Stimulated activated CD8-positive, alpha-beta memory T cell treated with anti-CD3 and anti-CD28 coated beads, Interleukin-12 subunit alpha, Interleukin-12 subunit beta, amount 100 ng/mL, for 4 hours (primary cell): Measurements from ENCODE around the gene PHF14.
"Not testable (repeated sequence)": the region's sequence is repeated elsewhere in the genome, so short reads cannot be mapped to it uniquely, and the experiment has no call there.

ENCODE experiments used
- DNase-seq: peaks from one replicate; pipeline ENCODE4 v3.0.0-alpha.2; 2020; ENCODE audit warnings: low read depth

The PHF14 gene

GRCh38 chr7:10977113-10977512 lies 3.4 kb downstream of the PHF14 start:
- no peak for DNase-seq

GRCh38 chr7:10981317-10981716 lies 7.6 kb downstream of the PHF14 start:
- DNase-seq, result no peak

GRCh38 chr7:10990748-10991147 lies 17.1 kb downstream of the PHF14 start:
- DNase-seq, result not testable (repeated sequence)

- not testable (repeated sequence) for DNase-seq
Observed at GRCh38 chr7:10995482-10996166, 22.0 kb downstream of the PHF14 start.

- no peak for DNase-seq
Observed at GRCh38 chr7:10998996-10999757, 25.5 kb downstream of the PHF14 start.

- no peak for DNase-seq
Observed at GRCh38 chr7:11005202-11005601, 31.5 kb downstream of the PHF14 start.

GRCh38 chr7:11006291-11006690 lies 32.6 kb downstream of the PHF14 start:
- no peak for DNase-seq

- DNase-seq, result no peak
Observed at GRCh38 chr7:11009631-11010030, 36.0 kb downstream of the PHF14 start.

GRCh38 chr7:11021468-11021867 lies 47.8 kb downstream of the PHF14 start:
- no peak for DNase-seq

GRCh38 chr7:11026452-11027359 lies 53.0 kb downstream of the PHF14 start:
- no peak for DNase-seq

GRCh38 chr7:11035661-11036060 lies 62.0 kb downstream of the PHF14 start:
- no peak for DNase-seq

GRCh38 chr7:11039974-11040373 lies 66.3 kb downstream of the PHF14 start:
- DNase-seq, result no peak

GRCh38 chr7:11054033-11054432 lies 80.4 kb downstream of the PHF14 start:
- DNase-seq, result no peak

- no peak for DNase-seq
Observed at GRCh38 chr7:11060893-11061292, 87.2 kb downstream of the PHF14 start.

- DNase-seq, result no peak
Observed at GRCh38 chr7:11062110-11062509, 88.4 kb downstream of the PHF14 start.

- DNase-seq, result no peak
Observed at GRCh38 chr7:11069591-11069990, 95.9 kb downstream of the PHF14 start.

- DNase-seq, result no peak
Observed at GRCh38 chr7:11077816-11078215, 104.1 kb downstream of the PHF14 start.

- DNase-seq, result no peak
Observed at GRCh38 chr7:11078247-11078834, 104.7 kb downstream of the PHF14 start.

- no peak for DNase-seq
Observed at GRCh38 chr7:11079907-11080306, 106.2 kb downstream of the PHF14 start.

GRCh38 chr7:11082121-11082520 lies 108.4 kb downstream of the PHF14 start:
- no peak for DNase-seq

GRCh38 chr7:11082552-11083213 lies 109.0 kb downstream of the PHF14 start:
- DNase-seq, result no peak

GRCh38 chr7:11083214-11083568 lies 109.5 kb downstream of the PHF14 start:
- no peak for DNase-seq
